LNCaP clone FGC (cell line): ENCODE results near the gene MTA2.
"Not testable (repeated sequence)": the region's sequence is repeated elsewhere in the genome, so short reads cannot be mapped to it uniquely, and the experiment has no call there.

Experiments used
- DNase-seq: peaks from one replicate; pipeline ENCODE4 v3.0.0-alpha.2; 2011; ENCODE audit warnings: low read depth
- H3K4me3 ChIP-seq: 2 replicates; pipeline ENCODE4 v1.5.1; 2011; ENCODE audit warnings: mild to moderate bottlenecking, low read depth, low read length, control low read depth
- CTCF ChIP-seq: IDR thresholded peaks from 2 replicates; pipeline ENCODE4 v1.5.1; 2012; ENCODE audit warnings: mild to moderate bottlenecking; ENCODE audit not compliant: control insufficient read depth, insufficient read depth; ENCODE audit errors: extremely low read depth

MTA2 gene

GRCh38 chr11:62621567-62622470 is 20.2 kb upstream of the MTA2 start, which contains the start of gene B3GAT3:
TSS of gene B3GAT3 (minus strand) at chr11:62621986. CDS start at chr11:62621947, 39 bp downstream.
- no peak for TF ChIP-seq CTCF
- H3K4me3 ChIP-seq: peak within 1 kb of the TSS; percentile 74
- DNase-seq: peak; percentile 99

GRCh38 chr11:62621027-62621566 is 19.4 kb upstream of the MTA2 start:
- DNase-seq: no peak
- TF ChIP-seq CTCF: no peak
- H3K4me3 ChIP-seq: peak overlapping the region; percentile 74

GRCh38 chr11:62616957-62617356 is 15.3 kb upstream of the MTA2 start:
- H3K4me3 ChIP-seq, DNase-seq: not testable (repeated sequence)

- TF ChIP-seq CTCF: no peak
- DNase-seq: no peak
Measured at GRCh38 chr11:62615521-62615920, 13.9 kb upstream of the MTA2 start.

GRCh38 chr11:62614275-62614674 is 12.6 kb upstream of the MTA2 start:
- no peak for TF ChIP-seq CTCF
- DNase-seq: peak; percentile 40
- H3K4me3 ChIP-seq: no peak overlapping the region

More at GRCh38 chr11:62615521-62615920, 13.9 kb upstream of the MTA2 start:
- H3K4me3 ChIP-seq: no peak overlapping the region

- H3K4me3 ChIP-seq: peak overlapping the region; percentile 66; the same call in 1 of the 2 replicates
- no peak for TF ChIP-seq CTCF
Measured at GRCh38 chr11:62613291-62613778, 11.7 kb upstream of the MTA2 start.

More at GRCh38 chr11:62613291-62613778, 11.7 kb upstream of the MTA2 start:
- DNase-seq: no peak
